Adrenal gland (tissue), 12 donors: ENCODE data around the gene CDCA7L. TPM values are rescaled to one million over a fixed set of nuclear protein-coding genes. Genes with fewer than 3 reads are reported as not detected.

ENCODE experiments used
- DNase-seq, 7 donors: peaks; one replicate each; pipeline ENCODE4 v3.0.0-alpha.2; 2019 to 2020
- H3K27ac ChIP-seq, 5 donors: fragments of 200-600 bp; sonication (generic) in 4 of 5; 1 replicate in 3 of 5; 2 replicates in 2 of 5; pipeline versions ENCODE4 v1.5.1 to v1.8.0; 2016 to 2020; ENCODE audit warnings: mild to moderate bottlenecking in 1 of 5
- H3K27me3 ChIP-seq: fragments of 200-600 bp; 2 replicates; pipeline ENCODE4 v1.8.0; 2021
- H3K36me3 ChIP-seq, 2 donors: fragments of 200-600 bp; replicated peaks in 1 of 2; 1 replicate in 1 of 2; 2 replicates in 1 of 2; pipeline versions ENCODE4 v1.5.1 to v1.8.0; 2018 to 2022
- H3K4me1 ChIP-seq, 2 donors: fragments of 200-600 bp; replicated peaks in 1 of 2; 1 replicate in 1 of 2; 2 replicates in 1 of 2; pipeline versions ENCODE4 v1.5.1 to v1.8.0; 2018 to 2021
- H3K4me3 ChIP-seq, 4 donors: fragments of 200-600 bp; sonication (generic) in 3 of 4; one replicate each; pipeline ENCODE4 v1.5.1; 2016 to 2018
- H3K9me3 ChIP-seq, 3 donors: fragments of 200-600 bp; sonication (generic) in 1 of 3; replicated peaks in 1 of 3; 1 replicate in 2 of 3; 2 replicates in 1 of 3; pipeline versions ENCODE4 v1.5.1 to v1.8.0; 2016 to 2021
- CTCF ChIP-seq, 6 experiments: fragments of 450-650 bp in 4 of 6; fragments of 200-600 bp in 2 of 6; sonication (generic) in 1 of 6; IDR thresholded peaks; 1 replicate in 5 of 6; 2 replicates in 1 of 6; pipeline versions ENCODE4 v1.5.1 to v1.8.0; 2016 to 2021; ENCODE audit warnings: antibody characterized with exemption in 6 of 6, mild to moderate bottlenecking in 2 of 6, moderate library complexity in 1 of 6
- POLR2A ChIP-seq, 2 donors: fragments of 450-650 bp; IDR thresholded peaks; one replicate each; pipeline ENCODE4 v1.6.1; 2017; ENCODE audit warnings: antibody characterized with exemption in 2 of 2, mild to moderate bottlenecking in 2 of 2, moderate library complexity in 1 of 2
- WGBS, 4 donors: extraction: QIAGEN DNeasy Blood & Tissue Kit in 2 of 4; methylation state at CpG; one replicate each; pipeline versions ENCODE4 v1.1.5 to v1.1.7; 2013 to 2017; 5-methylcytosine and 5-hydroxymethylcytosine counted together
- intact Hi-C, 2 donors: fragments of 100-400 bp; cut with DNase I; formaldehyde crosslinking; loops; one replicate each; pipeline versions ENCODE4 v1.14.1 to v1.15.0; 2022 to 2023
- polyA plus RNA-seq, 3 donors: library from polyadenylated mRNA; stranded (reverse); fragments of 200-250 nt in 2 of 3; fragments of 350-450 nt in 1 of 3; fragmentation: Illumina TruSeq in 1 of 3; extraction: RNeasy Lipid Tissue Mini Kit (QIAGEN cat#74804) in 1 of 3; gene quantifications; one replicate each; pipeline ENCODE4 v1.2.3, GENCODE V29; 2013 to 2014
- total RNA-seq, 9 donors: library from RNA; depleted of rRNA in 4 of 9; stranded (reverse); fragments of >200 nt in 4 of 9; fragments of 120-200 nt in 1 of 9; fragmentation: NEBNext Ultra II Directional in 1 of 9; extraction: Animal tissue kit (Norgen Biotek cat#: 25700) in 1 of 9; gene quantifications; one replicate each; pipeline versions ENCODE4 v1.1.0 to v1.2.4, GENCODE V29; 2013 to 2023
- donor health status: healthy with polysubstance abuse.
- donor health status: Bipolar disorder and iron deficiency.
- donor health status: DM: yes; HTN: yes; CAD: no.
- donor health status: DM: no; HTN: no; CAD: no.
- donor health status: DM: no; HTN: no; CAD: no.
- donor health status: DM: yes; HTN: yes; CAD: no.

The CDCA7L gene
- total and polyA plus RNA-seq, 12 donors: 0.88 to 12.4 (median 1.7) TPM

DNA sequence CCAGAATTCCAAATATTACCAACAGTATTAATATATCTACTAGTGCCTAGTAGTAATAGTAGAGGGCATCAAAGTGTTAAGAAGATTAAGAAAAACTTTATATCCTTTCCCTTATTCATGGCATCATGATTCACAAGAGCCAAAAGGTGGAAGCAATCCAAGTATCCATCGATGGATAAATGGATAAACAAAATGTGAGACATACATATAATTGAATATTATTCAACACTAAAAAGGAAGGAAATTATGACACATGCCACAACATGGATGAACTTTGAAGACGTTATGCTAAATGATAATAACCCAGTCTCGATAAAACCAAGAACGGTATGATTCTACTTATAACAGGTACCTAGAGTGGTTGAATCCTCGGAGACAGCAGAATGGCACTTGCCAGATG, 23.1 kb downstream of the CDCA7L start:
- no peak for DNase-seq
- Histone ChIP-seq H3K9me3 (no peaks in the 10 kb centered on the region), H3K27me3 (no peaks in the 10 kb centered on the region), H3K36me3 (no peaks in the 10 kb centered on the region), H3K4me1 (no peaks in the 10 kb centered on the region), H3K4me3 (no peak overlapping the region), H3K27ac (no peak overlapping the region)
- intact Hi-C loops: no loop called here
- 87 to 96% (median 89%) methylated on average over 5 of the region's 5 CpGs for WGBS, 4 donors
- TF ChIP-seq CTCF (IDR thresholded peaks at IDR 0.05) (no peak), POLR2A (IDR thresholded peaks at IDR 0.05) (no peak)

DNA sequence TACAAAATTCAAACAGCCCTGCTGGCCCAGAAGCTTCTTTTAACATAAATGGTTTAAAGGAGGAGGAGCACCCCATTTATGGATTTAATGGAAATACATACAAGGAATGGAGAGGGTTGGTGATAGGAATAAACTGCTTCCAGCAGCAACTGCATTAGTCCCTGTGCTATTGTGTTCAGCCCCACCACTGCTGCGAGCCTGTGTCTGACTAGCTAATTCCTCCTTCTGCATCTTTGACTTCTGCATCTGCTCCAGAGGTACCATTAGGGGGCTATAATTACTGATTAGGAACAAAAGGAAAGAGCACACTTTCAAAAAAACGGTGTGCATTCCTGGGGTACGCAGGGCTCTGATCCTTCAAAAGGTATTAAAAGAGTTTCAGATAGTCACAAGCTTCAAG, 24.8 kb downstream of the CDCA7L start:
- no peak overlapping the region for H3K27ac ChIP-seq
- H3K4me1 ChIP-seq: no peaks in the 10 kb centered on the region
- intact Hi-C loops: no loop called here
- H3K27me3 ChIP-seq: no peaks in the 10 kb centered on the region
- H3K4me3 ChIP-seq: no peak overlapping the region
- H3K36me3 ChIP-seq: no peaks in the 10 kb centered on the region
- TF ChIP-seq CTCF (IDR thresholded peaks at IDR 0.05): no peak
- TF ChIP-seq POLR2A (IDR thresholded peaks at IDR 0.05): no peak
- DNase-seq: no peak
- H3K9me3 ChIP-seq: no peaks in the 10 kb centered on the region
- 59 to 63% (median 62%) methylated on average over 3 of the region's 3 CpGs for WGBS, 4 donors

DNA sequence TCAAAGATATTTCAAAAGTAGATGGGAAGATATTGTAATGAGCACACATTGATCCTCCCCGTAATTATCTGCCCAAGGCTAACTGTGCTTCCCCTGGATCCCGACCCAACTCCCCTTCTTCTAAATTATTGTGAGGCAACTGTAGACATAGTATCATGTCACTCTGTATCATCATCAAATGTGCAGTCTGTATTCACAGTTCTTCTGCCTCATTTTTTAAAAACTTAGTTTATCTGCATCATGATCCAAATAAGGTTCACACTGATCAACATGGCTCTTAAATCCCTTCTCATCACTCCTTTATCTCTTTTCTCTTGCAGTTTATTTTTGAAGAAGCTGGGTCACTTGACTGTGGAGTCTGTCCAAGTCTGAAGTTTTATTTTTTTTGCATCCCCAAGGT, 27.5 kb downstream of the CDCA7L start:
- H3K4me1 ChIP-seq: no peaks in the 10 kb centered on the region
- intact Hi-C loops: no loop called here
- H3K4me3 ChIP-seq: no peak overlapping the region
- no peaks in the 10 kb centered on the region for H3K36me3 ChIP-seq
- no peaks in the 10 kb centered on the region for H3K27me3 ChIP-seq
- H3K9me3 ChIP-seq: no peaks in the 10 kb centered on the region
- H3K27ac ChIP-seq: no peak overlapping the region
- TF ChIP-seq CTCF (IDR thresholded peaks at IDR 0.05): no peak
- TF ChIP-seq POLR2A (IDR thresholded peaks at IDR 0.05): no peak
- 86 to 93% (median 88%) methylated on average over 2 of the region's 2 CpGs for WGBS, 4 donors
- no peak for DNase-seq

DNA sequence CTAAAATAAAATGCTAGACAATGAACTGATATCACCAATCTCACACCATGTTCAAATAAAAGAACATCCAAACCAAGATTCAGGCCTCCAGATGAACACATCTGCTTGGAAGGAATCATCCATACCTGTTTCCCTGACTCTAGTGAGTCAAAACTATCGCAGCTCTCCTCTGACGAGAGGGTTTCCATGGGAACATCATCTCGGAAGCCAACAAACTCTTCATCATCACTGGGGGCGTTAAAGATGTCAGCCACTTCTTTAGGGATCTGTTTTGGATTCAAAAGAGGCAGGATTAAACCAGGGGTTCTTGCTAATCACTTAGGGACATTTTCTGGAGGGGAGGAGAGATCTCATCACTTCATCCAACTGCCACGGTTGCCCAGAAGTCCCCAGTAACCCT, 29.1 kb downstream of the CDCA7L start:
- no peaks in the 10 kb centered on the region for H3K4me1 ChIP-seq
- no peaks in the 10 kb centered on the region for H3K9me3 ChIP-seq
- DNase-seq: no peak
- no peak for TF ChIP-seq POLR2A (IDR thresholded peaks at IDR 0.05)
- TF ChIP-seq CTCF (IDR thresholded peaks at IDR 0.05): no peak
- intact Hi-C loops: no loop called here
- WGBS, 4 donors: 56 to 94% (median 90%) methylated on average over 5 of the region's 5 CpGs
- no peak overlapping the region for H3K27ac ChIP-seq
- no peaks in the 10 kb centered on the region for H3K27me3 ChIP-seq
- H3K36me3 ChIP-seq: no peaks in the 10 kb centered on the region
- no peak overlapping the region for H3K4me3 ChIP-seq
